ENCODE data around the gene NAGK.

GRCh38 chr2:71048096-71048495 is 20.4 kb upstream of the NAGK start:
- TF ChIP-seq CTCF (conservative IDR thresholded peaks at IDR 0.05 in 1 of 2, IDR thresholded peaks at IDR 0.05 in 1 of 2; ENCODE audit: low read depth in 1 of 2, low read length in 2 of 2) = no peak
- TF ChIP-seq EZH2 (IDR thresholded peaks at IDR 0.05; ENCODE audit: low read length, missing control alignments) = no peak

Measured in fibroblast of lung (primary cell).